ENCODE results near the gene CYP1B1.
"Not testable (repeated sequence)": the region's sequence is repeated elsewhere in the genome, so short reads cannot be mapped to it uniquely, and the experiment has no call there.

GRCh38 chr2:38111350-38111749, 35.4 kb upstream of the CYP1B1 start:
- not testable (repeated sequence) for TF ChIP-seq CTCF (optimal IDR thresholded peaks at IDR 0.05 in 1 of 3, IDR thresholded peaks at IDR 0.05 in 1 of 3, conservative IDR thresholded peaks at IDR 0.05 in 1 of 3; ENCODE audit: extremely low read depth in 1 of 3, insufficient read depth in 2 of 3, low read length in 3 of 3); EZH2 (IDR thresholded peaks at IDR 0.05; ENCODE audit: low read length)
